Measurements from ENCODE around the gene ANKS4B.

DNA sequence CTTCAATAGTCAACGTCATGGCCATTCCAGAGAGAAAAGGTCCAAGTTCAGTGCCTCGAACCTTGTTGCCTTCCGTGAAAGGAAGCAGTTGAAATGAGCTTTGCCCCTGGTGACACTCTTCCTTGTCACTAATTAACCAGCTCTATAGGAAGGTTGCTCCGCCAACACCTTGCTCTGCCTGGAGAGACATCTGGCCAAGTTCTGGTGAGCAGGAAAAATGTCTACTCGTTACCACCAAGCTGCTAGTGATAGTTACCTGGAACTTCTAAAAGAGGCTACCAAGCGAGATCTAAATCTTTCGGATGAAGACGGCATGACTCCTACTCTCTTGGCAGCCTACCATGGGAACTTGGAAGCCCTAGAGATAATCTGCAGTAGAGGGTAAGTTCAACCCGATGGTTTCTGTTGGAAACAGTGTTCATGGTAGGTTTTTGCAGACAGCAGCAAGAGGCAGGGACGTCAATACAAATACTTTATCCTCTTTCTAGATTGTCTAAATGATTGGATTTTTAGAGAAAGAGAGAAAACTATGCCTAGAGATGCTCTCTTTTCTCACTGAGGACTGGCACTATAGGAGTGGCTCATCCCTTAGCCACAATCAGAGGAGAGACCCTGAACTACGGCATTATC, at the start of gene ANKS4B:
- TF ChIP-seq ZNF138 (tag by site-specific recombination; IDR thresholded peaks at IDR 0.05; ENCODE audit: borderline replicate concordance) (no peak), TSHZ1 (tag by site-specific recombination; IDR thresholded peaks at IDR 0.05; ENCODE audit: borderline replicate concordance) (no peak), MZF1 (tag by site-specific recombination; IDR thresholded peaks at IDR 0.05; ENCODE audit: borderline replicate concordance) (no peak), ZBTB17 (tag by site-specific recombination; IDR thresholded peaks at IDR 0.05) (no peak), PBX3 (CRISPR knock-in tag; IDR thresholded peaks at IDR 0.05) (no peak), ZNF449 (tag by site-specific recombination; IDR thresholded peaks at IDR 0.05) (no peak)
- TF ChIP-seq, protein P1, sequence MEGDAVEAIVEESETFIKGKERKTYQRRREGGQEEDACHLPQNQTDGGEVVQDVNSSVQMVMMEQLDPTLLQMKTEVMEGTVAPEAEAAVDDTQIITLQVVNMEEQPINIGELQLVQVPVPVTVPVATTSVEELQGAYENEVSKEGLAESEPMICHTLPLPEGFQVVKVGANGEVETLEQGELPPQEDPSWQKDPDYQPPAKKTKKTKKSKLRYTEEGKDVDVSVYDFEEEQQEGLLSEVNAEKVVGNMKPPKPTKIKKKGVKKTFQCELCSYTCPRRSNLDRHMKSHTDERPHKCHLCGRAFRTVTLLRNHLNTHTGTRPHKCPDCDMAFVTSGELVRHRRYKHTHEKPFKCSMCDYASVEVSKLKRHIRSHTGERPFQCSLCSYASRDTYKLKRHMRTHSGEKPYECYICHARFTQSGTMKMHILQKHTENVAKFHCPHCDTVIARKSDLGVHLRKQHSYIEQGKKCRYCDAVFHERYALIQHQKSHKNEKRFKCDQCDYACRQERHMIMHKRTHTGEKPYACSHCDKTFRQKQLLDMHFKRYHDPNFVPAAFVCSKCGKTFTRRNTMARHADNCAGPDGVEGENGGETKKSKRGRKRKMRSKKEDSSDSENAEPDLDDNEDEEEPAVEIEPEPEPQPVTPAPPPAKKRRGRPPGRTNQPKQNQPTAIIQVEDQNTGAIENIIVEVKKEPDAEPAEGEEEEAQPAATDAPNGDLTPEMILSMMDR (tag by site-specific recombination; IDR thresholded peaks at IDR 0.05): no peak

All from HEK293 (cell line).